ENCODE measurements around the gene LNP1. TPM values are rescaled to one million over a fixed set of nuclear protein-coding genes. Genes with fewer than 3 reads are reported as not detected.
"Not testable (repeated sequence)": the region's sequence is repeated elsewhere in the genome, so short reads cannot be mapped to it uniquely, and the experiment has no call there.

Gene LNP1
- polyA plus RNA-seq, 1 donor (not counting 4 experiments of a cell fraction or from before 2014, with no cell fraction given) = 0.64 TPM

DNA sequence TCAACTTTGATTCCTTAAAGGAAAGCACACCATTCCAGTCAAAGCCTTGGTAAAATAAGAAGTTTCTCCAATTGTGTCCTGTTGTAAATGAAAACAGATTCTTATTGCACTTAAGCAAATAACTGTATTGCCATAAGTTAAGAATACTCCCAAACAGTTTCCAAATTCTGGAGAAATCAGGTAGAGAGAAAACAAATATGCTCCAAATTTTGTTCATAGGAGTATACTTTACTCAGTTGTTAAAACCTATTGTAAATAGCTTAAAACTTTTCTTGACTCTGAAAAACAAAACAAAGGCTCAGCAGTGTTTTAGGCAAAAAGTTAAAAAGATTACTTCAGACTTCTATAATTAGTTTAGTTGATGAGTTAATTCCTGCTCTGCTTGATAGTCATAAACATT, 42.4 kb downstream of the LNP1 start:
- Histone ChIP-seq H4K20me1 (ENCODE audit: control insufficient read depth, extremely low read depth, insufficient read depth, low read length) (no peaks in the 10 kb centered on the region), H3K79me2 (ENCODE audit: control insufficient read depth, insufficient read depth, low read length) (no peaks in the 10 kb centered on the region), H3K4me1 (ENCODE audit: control insufficient read depth, extremely low read depth, insufficient read depth, low read length) (no peaks in the 10 kb centered on the region), H3K27me3 (ENCODE audit: control insufficient read depth, extremely low read depth, insufficient read depth, low read length) (no peaks in the 10 kb centered on the region), H3K9me1 (ENCODE audit: control insufficient read depth, extremely low read depth, insufficient read depth, low read length) (no peaks in the 10 kb centered on the region), H3K9me3 (ENCODE audit: control insufficient read depth, low read depth, low read length) (no peaks in the 10 kb centered on the region), H3K9ac (ENCODE audit: control insufficient read depth, extremely low read depth, insufficient read depth, low read length) (no peak overlapping the region), H3K4me3 (ENCODE audit: control insufficient read depth in 2 of 3, extremely low read depth in 1 of 3, insufficient read depth in 2 of 3, low read depth in 1 of 3, low read length in 3 of 3) (no peak overlapping the region), H3K4me2 (ENCODE audit: control insufficient read depth, extremely low read depth, insufficient read depth, low read depth, low read length) (no peak overlapping the region), H2AFZ (ENCODE audit: control insufficient read depth, low read length) (no peak overlapping the region), H3K36me3 (ENCODE audit: control insufficient read depth in 2 of 2, extremely low read depth in 1 of 2, insufficient read depth in 2 of 2, low read length in 2 of 2) (no peaks in the 10 kb centered on the region), H3K27ac (ENCODE audit: control insufficient read depth, insufficient read depth, low read length) (no peak overlapping the region)
- no peak for FAIRE-seq
- no peak for TF ChIP-seq EZH2 (IDR thresholded peaks at IDR 0.05; ENCODE audit: low read length)
- TF ChIP-seq, protein P1, sequence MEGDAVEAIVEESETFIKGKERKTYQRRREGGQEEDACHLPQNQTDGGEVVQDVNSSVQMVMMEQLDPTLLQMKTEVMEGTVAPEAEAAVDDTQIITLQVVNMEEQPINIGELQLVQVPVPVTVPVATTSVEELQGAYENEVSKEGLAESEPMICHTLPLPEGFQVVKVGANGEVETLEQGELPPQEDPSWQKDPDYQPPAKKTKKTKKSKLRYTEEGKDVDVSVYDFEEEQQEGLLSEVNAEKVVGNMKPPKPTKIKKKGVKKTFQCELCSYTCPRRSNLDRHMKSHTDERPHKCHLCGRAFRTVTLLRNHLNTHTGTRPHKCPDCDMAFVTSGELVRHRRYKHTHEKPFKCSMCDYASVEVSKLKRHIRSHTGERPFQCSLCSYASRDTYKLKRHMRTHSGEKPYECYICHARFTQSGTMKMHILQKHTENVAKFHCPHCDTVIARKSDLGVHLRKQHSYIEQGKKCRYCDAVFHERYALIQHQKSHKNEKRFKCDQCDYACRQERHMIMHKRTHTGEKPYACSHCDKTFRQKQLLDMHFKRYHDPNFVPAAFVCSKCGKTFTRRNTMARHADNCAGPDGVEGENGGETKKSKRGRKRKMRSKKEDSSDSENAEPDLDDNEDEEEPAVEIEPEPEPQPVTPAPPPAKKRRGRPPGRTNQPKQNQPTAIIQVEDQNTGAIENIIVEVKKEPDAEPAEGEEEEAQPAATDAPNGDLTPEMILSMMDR (optimal IDR thresholded peaks at IDR 0.05 in 1 of 3, IDR thresholded peaks at IDR 0.05 in 1 of 3, conservative IDR thresholded peaks at IDR 0.05 in 1 of 3; ENCODE audit: extremely low read depth in 1 of 3, insufficient read depth in 2 of 3, low read length in 3 of 3) = no peak
- dilution Hi-C loops (cut with MboI; ENCODE audit: extremely low pct_ligation_motif_present, low sequenced_read_pairs) = no loop called here
- DNase-seq (ENCODE audit: low read depth, low spot score) = no peak

DNA sequence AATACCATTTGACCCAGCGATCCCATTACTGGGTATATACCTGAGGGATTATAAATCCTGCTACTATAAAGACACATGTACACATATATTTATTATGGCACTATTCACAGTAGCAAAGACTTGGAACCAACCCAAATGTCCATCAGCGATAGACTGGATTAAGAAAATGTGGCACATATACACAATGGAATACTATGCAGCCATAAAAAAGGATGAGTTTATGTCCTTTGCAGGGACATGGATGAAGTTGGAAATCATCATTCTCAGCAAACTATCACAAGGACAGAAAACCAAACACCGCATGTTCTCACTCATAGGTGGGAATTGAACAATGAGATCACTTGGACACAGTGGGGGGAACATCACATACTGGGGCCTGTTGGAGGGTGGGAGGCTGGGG, 45.7 kb downstream of the LNP1 start:
- H3K4me1 ChIP-seq (ENCODE audit: control insufficient read depth, extremely low read depth, insufficient read depth, low read length); FAIRE-seq; dilution Hi-C loops (cut with MboI; ENCODE audit: extremely low pct_ligation_motif_present, low sequenced_read_pairs); H3K4me3 ChIP-seq (ENCODE audit: control insufficient read depth in 2 of 3, extremely low read depth in 1 of 3, insufficient read depth in 2 of 3, low read depth in 1 of 3, low read length in 3 of 3); H3K27me3 ChIP-seq (ENCODE audit: control insufficient read depth, extremely low read depth, insufficient read depth, low read length); H3K27ac ChIP-seq (ENCODE audit: control insufficient read depth, insufficient read depth, low read length); H3K36me3 ChIP-seq (ENCODE audit: control insufficient read depth in 2 of 2, extremely low read depth in 1 of 2, insufficient read depth in 2 of 2, low read length in 2 of 2); H3K79me2 ChIP-seq (ENCODE audit: control insufficient read depth, insufficient read depth, low read length); H4K20me1 ChIP-seq (ENCODE audit: control insufficient read depth, extremely low read depth, insufficient read depth, low read length); DNase-seq (ENCODE audit: low read depth, low spot score); H3K9me1 ChIP-seq (ENCODE audit: control insufficient read depth, extremely low read depth, insufficient read depth, low read length); H3K9ac ChIP-seq (ENCODE audit: control insufficient read depth, extremely low read depth, insufficient read depth, low read length); H3K9me3 ChIP-seq (ENCODE audit: control insufficient read depth, low read depth, low read length); H3K4me2 ChIP-seq (ENCODE audit: control insufficient read depth, extremely low read depth, insufficient read depth, low read depth, low read length); H2AFZ ChIP-seq (ENCODE audit: control insufficient read depth, low read length): not testable (repeated sequence)

DNA sequence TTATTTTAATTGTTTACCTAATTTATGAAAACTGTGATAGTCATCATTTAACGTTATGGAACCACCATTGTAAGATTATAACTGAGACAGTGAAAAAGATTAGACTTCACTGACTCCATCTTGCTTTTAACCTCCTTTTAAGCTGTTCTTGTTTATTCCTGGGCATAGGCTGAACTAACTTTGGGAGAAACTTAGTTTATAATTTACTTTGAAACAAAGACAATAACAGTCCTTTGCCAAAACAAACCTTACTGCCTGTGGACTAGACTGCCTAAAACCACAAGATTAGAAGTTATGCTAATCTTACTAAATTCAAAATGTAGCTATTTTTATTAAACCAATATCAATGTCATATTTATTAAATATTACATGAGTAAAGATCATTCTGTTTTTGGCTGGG, 46.7 kb downstream of the LNP1 start:
- Histone ChIP-seq H3K9me1 (ENCODE audit: control insufficient read depth, extremely low read depth, insufficient read depth, low read length) (no peaks in the 10 kb centered on the region), H3K4me2 (ENCODE audit: control insufficient read depth, extremely low read depth, insufficient read depth, low read depth, low read length) (no peak overlapping the region), H3K27me3 (ENCODE audit: control insufficient read depth, extremely low read depth, insufficient read depth, low read length) (no peaks in the 10 kb centered on the region), H3K4me1 (ENCODE audit: control insufficient read depth, extremely low read depth, insufficient read depth, low read length) (no peaks in the 10 kb centered on the region), H2AFZ (ENCODE audit: control insufficient read depth, low read length) (no peak overlapping the region), H3K9ac (ENCODE audit: control insufficient read depth, extremely low read depth, insufficient read depth, low read length) (no peak overlapping the region), H3K4me3 (ENCODE audit: control insufficient read depth in 2 of 3, extremely low read depth in 1 of 3, insufficient read depth in 2 of 3, low read depth in 1 of 3, low read length in 3 of 3) (no peak overlapping the region), H3K36me3 (ENCODE audit: control insufficient read depth in 2 of 2, extremely low read depth in 1 of 2, insufficient read depth in 2 of 2, low read length in 2 of 2) (no peaks in the 10 kb centered on the region), H3K9me3 (ENCODE audit: control insufficient read depth, low read depth, low read length) (no peaks in the 10 kb centered on the region), H4K20me1 (ENCODE audit: control insufficient read depth, extremely low read depth, insufficient read depth, low read length) (no peaks in the 10 kb centered on the region), H3K27ac (ENCODE audit: control insufficient read depth, insufficient read depth, low read length) (no peak overlapping the region), H3K79me2 (ENCODE audit: control insufficient read depth, insufficient read depth, low read length) (no peaks in the 10 kb centered on the region)
- FAIRE-seq (no peak), DNase-seq (ENCODE audit: low read depth, low spot score) (no peak)
- no peak for TF ChIP-seq EZH2 (IDR thresholded peaks at IDR 0.05; ENCODE audit: low read length)
- TF ChIP-seq, protein P1 (optimal IDR thresholded peaks at IDR 0.05 in 1 of 3, IDR thresholded peaks at IDR 0.05 in 1 of 3, conservative IDR thresholded peaks at IDR 0.05 in 1 of 3; ENCODE audit: extremely low read depth in 1 of 3, insufficient read depth in 2 of 3, low read length in 3 of 3) = no peak
- dilution Hi-C loops (cut with MboI; ENCODE audit: extremely low pct_ligation_motif_present, low sequenced_read_pairs) = no loop called here

Data from keratinocyte (primary cell).